Activated T-cell treated with anti-CD3 and anti-CD28 coated beads for 48 hours (primary cell): ENCODE data around the gene SLC25A43.
"Not testable (repeated sequence)": the region's sequence is repeated elsewhere in the genome, so short reads cannot be mapped to it uniquely, and the experiment has no call there.

Source experiments
- DNase-seq: peaks from one replicate; pipeline ENCODE4 v3.0.0-alpha.2; 2020; ENCODE audit warnings: low read depth

The SLC25A43 gene

DNA sequence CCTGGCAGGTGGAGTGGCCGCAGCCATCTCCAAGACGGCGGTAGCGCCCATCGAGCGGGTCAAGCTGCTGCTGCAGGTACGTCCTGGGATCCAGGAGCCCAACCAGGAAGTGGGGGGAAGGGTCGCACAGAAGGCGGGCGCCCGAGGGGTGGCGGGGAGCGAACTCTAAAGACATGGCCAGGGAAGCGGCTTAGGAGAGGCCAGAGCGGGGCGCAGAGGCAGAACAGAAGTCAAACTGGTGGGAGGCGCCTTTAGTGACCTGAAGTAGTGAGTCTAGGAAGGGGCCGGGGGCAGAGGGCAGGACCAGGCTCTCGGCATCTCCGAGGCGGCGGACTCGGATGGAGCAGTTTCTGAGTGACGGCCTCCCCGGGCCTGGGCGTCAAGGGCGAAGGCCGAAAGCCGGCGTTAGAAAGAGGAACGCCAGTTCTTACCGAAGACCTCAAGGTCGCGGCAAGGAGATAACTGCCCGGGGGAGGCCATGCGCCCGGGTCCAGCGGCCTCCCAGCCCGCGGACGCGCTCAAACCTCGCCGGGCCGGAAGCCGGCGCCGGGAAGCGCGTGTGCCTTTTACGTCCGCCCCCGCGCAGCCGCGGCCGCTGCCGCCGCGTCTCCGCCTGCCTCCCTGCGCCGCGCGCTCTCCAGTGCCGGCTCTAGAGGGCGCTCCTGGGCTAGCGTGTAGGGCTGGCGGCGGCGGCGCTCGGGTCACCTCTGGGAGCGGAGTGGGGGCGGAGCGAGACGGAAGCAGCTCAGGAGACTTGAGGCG lies 69.6 kb downstream of the SLC25A43 start:
- DNase-seq = peak; percentile 87

DNA sequence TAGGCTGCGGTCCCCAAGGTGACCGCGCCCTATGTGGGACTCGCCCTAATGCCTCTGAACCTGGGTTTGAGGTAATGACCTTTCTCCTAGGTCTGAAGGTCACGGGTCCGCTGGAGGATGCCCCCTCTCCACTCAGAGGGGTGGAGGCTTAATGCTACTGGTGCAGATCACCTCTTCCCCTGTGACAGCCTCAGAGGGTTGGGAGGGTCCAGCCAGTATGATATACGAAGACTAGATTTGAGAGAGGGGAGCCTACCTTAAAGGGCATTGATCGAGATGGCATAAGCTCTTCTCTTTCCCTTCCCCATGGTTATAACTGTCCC lies 70.1 kb downstream of the SLC25A43 start:
- DNase-seq = no peak

- no peak for DNase-seq
Measured at GRCh38 chrX:119474615-119475388, 75.7 kb downstream of the SLC25A43 start.

DNA sequence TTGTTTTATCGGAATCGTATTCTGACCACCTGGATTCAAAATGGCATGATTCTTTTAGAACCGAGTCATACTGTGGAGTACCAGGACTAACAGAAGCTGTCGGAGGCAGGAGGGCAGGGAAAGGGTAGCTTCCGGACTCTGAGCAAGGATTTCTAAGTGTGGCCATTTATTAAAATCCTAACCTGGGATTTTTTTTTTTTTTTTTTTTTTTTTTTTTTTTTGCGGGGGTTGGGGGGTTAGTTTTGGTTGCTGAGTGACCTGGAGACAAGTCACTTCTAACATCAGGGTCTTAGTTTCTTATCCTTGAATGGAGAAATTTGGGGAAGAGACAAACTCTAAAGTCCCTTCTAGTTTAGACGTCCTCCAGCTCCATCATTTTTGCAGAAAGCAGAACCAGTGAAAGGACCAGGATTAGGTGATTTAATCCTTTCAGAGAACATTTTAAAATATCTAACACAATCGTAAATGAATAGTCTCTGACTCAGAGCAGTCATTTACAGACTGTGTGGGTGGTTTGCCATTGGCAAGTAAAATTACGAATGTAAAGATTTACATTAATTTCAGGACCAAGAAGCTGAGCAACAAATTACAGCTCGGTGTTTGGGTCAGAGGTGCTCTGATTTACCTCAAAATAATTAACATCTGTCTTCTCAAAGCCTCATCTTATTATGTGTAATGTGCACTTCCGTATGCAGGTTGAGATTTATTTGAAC lies 76.4 kb downstream of the SLC25A43 start:
- DNase-seq = no peak

DNA sequence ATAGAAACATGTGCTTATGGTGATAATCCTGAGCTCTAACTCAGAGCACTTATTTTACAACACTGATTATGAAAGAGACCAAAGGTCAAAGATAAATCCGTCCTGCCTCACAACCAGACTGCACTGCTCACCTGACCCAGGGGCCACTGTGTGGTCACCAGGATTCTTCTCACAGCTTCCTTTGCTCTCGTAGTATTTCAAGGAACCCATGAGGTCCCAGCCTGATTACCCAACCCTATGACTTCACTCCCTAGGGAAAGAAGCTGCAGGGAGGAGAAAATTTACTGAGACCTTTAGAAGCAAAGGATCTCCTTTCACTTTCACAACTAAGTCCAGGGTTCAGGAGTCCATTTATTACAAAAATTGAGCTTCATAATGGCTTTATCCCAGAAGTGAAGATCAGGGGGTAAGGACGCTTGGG lies 78.7 kb downstream of the SLC25A43 start:
- DNase-seq = no peak

- DNase-seq = no peak
Measured at GRCh38 chrX:119478504-119478903, 79.4 kb downstream of the SLC25A43 start.

DNA sequence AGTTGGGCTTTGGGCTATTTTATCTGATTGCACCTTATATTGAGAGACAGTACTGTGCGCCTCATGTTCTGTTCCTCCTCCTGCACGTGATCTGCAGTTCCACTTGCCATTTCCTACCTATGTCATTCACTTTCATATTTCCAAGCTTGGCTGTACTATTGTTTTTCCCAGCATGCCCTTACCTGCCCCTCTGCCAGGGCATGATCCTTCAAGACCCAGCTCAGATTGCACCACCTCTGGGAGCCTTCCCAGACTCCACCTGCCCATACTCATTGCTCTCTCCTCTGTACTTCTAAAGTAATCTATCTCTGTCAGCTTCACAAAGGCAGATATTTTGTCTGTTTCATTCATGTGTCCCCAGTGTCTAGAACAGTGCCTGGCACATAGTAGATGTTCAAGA lies 80.7 kb downstream of the SLC25A43 start:
- DNase-seq = no peak

DNA sequence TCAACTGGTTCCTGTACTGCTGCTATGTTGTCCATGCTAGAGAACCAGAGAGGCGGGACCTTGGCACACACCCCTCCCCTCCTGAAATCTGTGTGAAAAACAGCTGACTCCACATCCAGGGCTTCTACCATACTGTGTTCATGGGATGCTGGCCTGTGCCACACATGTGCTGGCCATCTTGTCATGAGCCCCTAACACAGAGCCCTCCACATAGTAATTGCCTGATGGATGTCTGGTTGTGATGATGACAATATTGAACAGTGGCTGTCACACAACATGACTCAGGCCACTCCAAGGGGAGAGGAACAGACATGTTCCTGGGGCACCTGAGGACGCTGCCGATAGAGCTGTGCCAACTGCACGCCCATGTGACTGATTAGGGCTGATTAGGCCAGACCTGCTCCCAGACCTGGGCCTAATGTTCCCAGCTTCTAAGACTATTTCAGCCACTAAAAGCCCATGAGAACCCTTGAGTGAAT lies 82.2 kb downstream of the SLC25A43 start:
- DNase-seq = no peak

GRCh38 chrX:119482041-119482440 lies 82.9 kb downstream of the SLC25A43 start:
- no peak for DNase-seq

- DNase-seq = peak; percentile 66
Measured at GRCh38 chrX:119482481-119483480, 83.6 kb downstream of the SLC25A43 start.

- DNase-seq = no peak
Measured at GRCh38 chrX:119486745-119487144, 87.6 kb downstream of the SLC25A43 start.

GRCh38 chrX:119487766-119488165 lies 88.6 kb downstream of the SLC25A43 start:
- not testable (repeated sequence) for DNase-seq

GRCh38 chrX:119488749-119489148 lies 89.6 kb downstream of the SLC25A43 start:
- DNase-seq = no peak

DNA sequence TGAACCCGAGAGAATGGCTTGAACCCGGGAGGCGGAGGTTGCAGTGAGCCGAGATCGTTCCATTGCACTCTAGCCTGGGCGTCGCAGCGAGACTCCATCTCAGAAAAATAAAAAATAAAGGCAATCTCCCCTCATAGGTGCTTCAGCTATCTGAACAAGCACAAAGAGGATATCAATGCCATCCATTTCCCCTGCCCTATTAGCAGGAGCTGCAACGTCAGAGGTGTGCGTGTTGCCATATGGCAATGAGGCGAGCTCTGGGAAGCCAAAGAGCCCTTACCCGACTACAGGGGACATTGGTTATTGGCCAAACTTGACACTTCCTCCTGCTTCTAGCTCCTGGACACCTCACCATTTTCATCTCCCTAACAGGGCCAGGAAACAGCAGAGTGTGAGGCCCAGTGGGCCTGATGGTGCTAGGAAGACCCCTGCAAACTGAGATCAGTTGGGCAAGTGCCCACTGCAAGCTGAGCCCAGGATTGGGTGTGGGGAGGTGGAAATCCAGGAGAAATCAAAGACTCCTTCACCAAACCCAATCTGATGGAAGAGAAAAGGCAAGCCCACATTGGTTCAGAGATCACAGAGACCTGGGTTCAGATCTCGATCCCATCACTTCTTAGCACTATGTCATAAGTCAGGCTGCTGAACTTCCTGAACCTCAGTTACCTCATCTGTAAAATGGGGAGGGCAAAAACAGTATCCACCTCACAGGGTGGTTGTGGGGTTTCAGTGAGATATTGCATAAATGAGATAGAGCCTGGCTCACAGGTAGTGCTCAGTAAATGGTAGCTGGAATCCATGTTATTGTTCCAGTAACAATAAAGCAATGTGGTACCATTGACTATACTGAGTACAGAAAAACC lies 90.3 kb downstream of the SLC25A43 start:
- no peak for DNase-seq

DNA sequence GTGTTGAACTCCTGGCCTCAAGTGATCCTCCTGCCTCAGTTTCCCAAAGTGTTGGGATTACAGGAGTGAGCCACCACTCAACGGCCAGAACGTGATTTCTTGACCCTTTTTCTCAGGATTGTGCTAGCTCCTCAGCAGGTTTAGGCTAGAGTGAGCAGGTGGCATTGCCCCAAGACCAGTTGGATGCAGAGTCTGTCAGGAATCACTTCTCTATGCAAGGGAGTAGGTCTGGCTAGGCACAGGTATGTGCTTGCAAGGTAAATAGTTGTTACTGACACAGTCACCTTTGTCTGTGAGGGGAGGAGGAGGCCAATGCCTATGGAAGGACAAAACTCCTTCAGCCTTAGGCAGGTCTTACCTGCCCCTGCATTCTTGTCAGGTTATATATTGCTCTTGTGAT lies 93.3 kb downstream of the SLC25A43 start:
- no peak for DNase-seq

DNA sequence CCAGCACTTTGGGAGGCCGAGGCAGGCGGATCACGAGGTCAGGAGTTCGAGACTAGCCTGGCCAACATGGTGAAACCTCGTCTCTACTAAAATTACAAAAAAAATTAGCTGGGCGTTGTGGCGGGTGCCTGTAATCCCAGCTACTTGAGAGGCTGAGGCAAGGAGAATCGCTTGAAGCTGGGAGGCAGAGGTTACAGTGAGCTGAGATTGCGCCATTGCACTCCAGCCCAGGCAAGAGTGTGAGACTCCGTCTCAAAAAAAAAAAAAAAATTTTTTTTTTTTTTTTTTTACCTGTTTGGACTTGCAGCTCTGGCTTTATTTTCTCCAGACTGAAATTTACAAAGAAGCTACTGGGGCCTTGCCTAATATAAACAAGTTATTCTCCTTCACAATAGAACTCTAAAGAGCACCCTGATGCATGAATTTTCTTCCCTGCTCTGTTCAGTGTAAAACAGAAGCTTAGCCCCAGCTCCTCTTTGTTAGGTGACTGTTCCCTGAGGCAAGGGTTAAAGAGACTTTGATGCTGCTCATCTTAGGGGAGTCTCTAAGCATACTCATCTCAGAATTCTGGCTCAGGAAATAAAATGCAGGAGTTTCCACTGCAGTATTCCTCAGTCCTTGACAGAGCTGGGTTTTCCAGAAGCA lies 94.8 kb downstream of the SLC25A43 start:
- DNase-seq = not testable (repeated sequence)

- DNase-seq = no peak
Measured at GRCh38 chrX:119495734-119496726, 96.9 kb downstream of the SLC25A43 start.

GRCh38 chrX:119497185-119497584 lies 98.0 kb downstream of the SLC25A43 start:
- no peak for DNase-seq
